DOHH2 (cell line): ENCODE data around the gene GUCY2D.

Experiments used
- H3F3A ChIP-seq: fragments of 200-600 bp; sonication (generic), shearing (Covaris generic); 2 replicates; pipeline ENCODE4 v1.6.0; 2016; ENCODE audit warnings: antibody characterized with exemption, mild to moderate bottlenecking; ENCODE audit not compliant: control insufficient read depth, insufficient read depth
- H3K27ac ChIP-seq: fragments of 200-600 bp; sonication (generic); 2 replicates; pipeline ENCODE4 v1.5.1; 2014; ENCODE audit warnings: low read depth, mild to moderate bottlenecking, low read length, moderate library complexity
- H3K27me3 ChIP-seq: fragments of 200-600 bp; sonication (generic); 2 replicates; pipeline ENCODE4 v1.6.1; 2014; ENCODE audit warnings: mild to moderate bottlenecking, low read length, mixed read lengths; ENCODE audit not compliant: control insufficient read depth
- H3K36me3 ChIP-seq: fragments of 200-600 bp; sonication (generic); 2 replicates; pipeline ENCODE4 v1.6.1; 2014; ENCODE audit warnings: mild to moderate bottlenecking, low read length, moderate library complexity, mixed read lengths; ENCODE audit not compliant: control insufficient read depth
- H3K4me1 ChIP-seq: fragments of 200-600 bp; sonication (generic); 2 replicates; pipeline ENCODE4 v1.6.1; 2014; ENCODE audit warnings: mild to moderate bottlenecking, low read length, mixed read lengths; ENCODE audit not compliant: control insufficient read depth
- H3K4me2 ChIP-seq: fragments of 200-600 bp; sonication (generic); 2 replicates; pipeline ENCODE4 v1.6.0; 2014; ENCODE audit warnings: mild to moderate bottlenecking, low read length, moderate library complexity
- H3K4me3 ChIP-seq: fragments of 200-600 bp; sonication (generic); 2 replicates; pipeline ENCODE4 v1.5.1; 2014; ENCODE audit warnings: mild to moderate bottlenecking, low read length, mixed read lengths
- H3K79me2 ChIP-seq: fragments of 200-600 bp; sonication (generic); 2 replicates; pipeline ENCODE4 v1.6.1; 2014; ENCODE audit warnings: mild to moderate bottlenecking, low read length, mixed read lengths; ENCODE audit not compliant: control insufficient read depth
- H3K9me2 ChIP-seq: fragments of 200-600 bp; sonication (generic); replicated peaks from 2 replicates; pipeline ENCODE4 v1.6.1; 2014; ENCODE audit warnings: mild to moderate bottlenecking, low read length, mixed read lengths; ENCODE audit not compliant: control insufficient read depth
- H3K9me3 ChIP-seq: fragments of 200-600 bp; sonication (generic); 2 replicates; pipeline ENCODE4 v1.6.1; 2014; ENCODE audit warnings: antibody characterized with exemption, low read length, mixed read lengths; ENCODE audit not compliant: control insufficient read depth, insufficient read depth
- H4K20me1 ChIP-seq: fragments of 200-600 bp; sonication (generic); 2 replicates; pipeline ENCODE4 v1.6.0; 2014; ENCODE audit warnings: low read depth, mild to moderate bottlenecking, antibody characterized with exemption, low read length, moderate library complexity; ENCODE audit not compliant: control insufficient read depth, insufficient read depth
- CTCF ChIP-seq: fragments of 200-600 bp; sonication (generic); IDR thresholded peaks from one replicate; pipeline ENCODE4 v1.5.1; 2014; ENCODE audit warnings: antibody characterized with exemption, mild to moderate bottlenecking, low read depth, low read length; ENCODE audit not compliant: poor library complexity, severe bottlenecking
- EZH2phosphoT487 ChIP-seq: fragments of 200-600 bp; sonication (generic); IDR thresholded peaks from 2 replicates; pipeline ENCODE4 v1.6.1; 2017; ENCODE audit warnings: borderline replicate concordance, mild to moderate bottlenecking, antibody characterized with exemption, low read length, moderate library complexity, mixed read lengths

GUCY2D gene

GRCh38 chr17:7995724-7996123 lies 6.7 kb upstream of the GUCY2D start:
- no peaks in the 10 kb centered on the region for H3K9me2 ChIP-seq
- no peak overlapping the region for H3K4me3 ChIP-seq
- H3K27ac ChIP-seq = no peak overlapping the region
- no peak overlapping the region for H3K4me2 ChIP-seq
- H3K4me1 ChIP-seq = peaks cover 9% of the 10 kb centered on the region
- no peaks in the 10 kb centered on the region for H3K9me3 ChIP-seq
- H3K36me3 ChIP-seq = no peaks in the 10 kb centered on the region
- no peaks in the 10 kb centered on the region for H3K79me2 ChIP-seq
- H4K20me1 ChIP-seq = no peaks in the 10 kb centered on the region
- peaks cover 6% of the 10 kb centered on the region; the same call in 1 of the 2 replicates for H3F3A ChIP-seq
- H3K27me3 ChIP-seq = peaks cover 4% of the 10 kb centered on the region
- TF ChIP-seq CTCF (no peak), EZH2phosphoT487 (no peak)

GRCh38 chr17:7997186-7997585 lies 5.2 kb upstream of the GUCY2D start:
- Histone ChIP-seq H3K36me3 (no peaks in the 10 kb centered on the region), H3K4me3 (no peak overlapping the region), H3K79me2 (no peaks in the 10 kb centered on the region), H4K20me1 (no peaks in the 10 kb centered on the region), H3K9me2 (no peaks in the 10 kb centered on the region), H3K27me3 (peaks cover 15% of the 10 kb centered on the region), H3K9me3 (no peaks in the 10 kb centered on the region), H3K4me2 (no peak overlapping the region), H3K27ac (no peak overlapping the region), H3K4me1 (peaks cover 9% of the 10 kb centered on the region), H3F3A (peaks cover 6% of the 10 kb centered on the region; the same call in 1 of the 2 replicates)
- TF ChIP-seq CTCF = peak; percentile 8
- TF ChIP-seq EZH2phosphoT487 = no peak

GRCh38 chr17:8002721-8003593 lies 542 bp downstream of the GUCY2D start:
- Histone ChIP-seq H3K27me3 (peaks cover 16% of the 10 kb centered on the region), H3F3A (no peaks in the 10 kb centered on the region), H3K27ac (no peak overlapping the region), H3K9me2 (no peaks in the 10 kb centered on the region), H3K79me2 (no peaks in the 10 kb centered on the region), H3K9me3 (peaks cover 4% of the 10 kb centered on the region; the same call in 1 of the 2 replicates), H3K4me2 (no peak overlapping the region), H3K4me3 (no peak overlapping the region), H3K4me1 (peaks cover 6% of the 10 kb centered on the region; the same call in 1 of the 2 replicates), H3K36me3 (no peaks in the 10 kb centered on the region), H4K20me1 (no peaks in the 10 kb centered on the region)
- TF ChIP-seq EZH2phosphoT487 (no peak), CTCF (no peak)
